ENCODE measurements around the gene SPATA46.

Gene SPATA46

DNA sequence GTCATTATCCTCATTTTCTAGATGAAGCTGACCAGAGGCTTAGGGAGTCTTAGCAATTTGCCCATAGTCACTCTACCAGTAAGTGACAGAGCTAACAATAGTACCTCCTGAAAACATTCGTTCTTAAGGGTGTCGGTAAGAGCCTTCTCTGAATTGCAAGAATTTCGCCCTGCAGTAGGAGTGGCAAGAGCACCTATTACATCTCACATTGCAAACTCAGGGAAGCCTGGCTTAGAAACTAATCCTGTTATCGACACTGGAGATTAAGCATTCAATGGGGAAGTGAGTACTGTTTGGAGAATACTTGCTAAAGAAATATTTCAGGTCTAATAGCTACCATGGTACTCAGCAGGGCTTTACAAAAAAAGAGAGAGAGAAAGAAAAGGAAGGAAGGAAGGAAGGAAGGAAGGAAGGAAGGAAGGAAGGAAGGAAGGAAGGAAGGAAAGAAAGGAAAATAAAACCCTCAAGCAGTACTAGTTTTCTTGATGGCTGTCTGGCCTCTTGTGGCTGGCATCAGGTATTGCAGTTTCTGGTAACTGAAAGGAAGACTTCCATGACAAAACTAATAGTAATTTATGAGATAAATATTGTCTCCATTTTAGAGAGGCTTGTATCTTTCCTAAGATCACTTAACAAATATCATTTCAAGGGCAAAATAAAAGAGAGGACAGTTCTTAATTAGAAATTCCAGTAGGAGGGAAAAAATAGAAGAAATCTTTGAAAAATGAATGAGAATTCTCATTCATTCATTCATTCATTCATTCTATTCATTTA is 15.3 kb upstream of the SPATA46 start:
- DNase-seq (ENCODE audit: low read depth, low spot score) = peak; percentile 61

DNA sequence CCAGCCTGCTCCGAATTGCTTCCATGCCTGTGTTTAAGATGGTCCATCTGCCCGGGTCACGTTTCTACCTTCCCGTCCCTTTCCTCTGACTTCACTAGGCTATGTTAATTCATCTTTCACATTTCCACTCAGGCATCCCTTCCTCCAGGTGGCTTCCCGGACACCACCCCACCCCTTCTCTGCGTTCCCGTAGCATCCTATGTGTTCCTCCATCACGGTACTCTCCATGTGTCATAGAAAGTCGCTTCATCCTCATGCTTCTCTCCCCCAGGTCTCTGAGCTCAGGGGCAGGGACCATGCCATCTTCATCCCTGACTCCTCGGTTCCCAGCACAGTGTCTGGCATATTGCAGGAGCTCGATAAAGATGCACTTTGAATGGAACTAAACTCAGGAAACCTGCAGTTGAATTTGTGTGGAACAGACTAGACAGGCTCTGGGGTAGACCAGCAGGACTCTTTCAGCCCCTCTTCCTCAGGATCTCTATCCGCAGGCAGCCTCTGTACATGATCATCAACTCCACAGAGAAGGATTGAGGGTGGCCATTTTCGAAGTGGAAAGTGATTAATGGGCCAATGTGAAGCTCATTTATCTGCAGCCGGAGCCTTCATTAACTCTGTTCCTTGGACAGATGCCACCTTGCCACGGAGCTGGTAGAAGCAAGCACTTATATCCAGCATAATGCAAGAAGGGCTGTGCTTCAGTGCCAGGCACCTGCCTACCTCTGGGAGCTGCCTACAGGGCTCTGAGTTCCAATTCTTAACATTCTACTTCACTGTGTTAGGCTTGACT is 13.9 kb upstream of the SPATA46 start:
- DNase-seq (ENCODE audit: low read depth, low spot score) = no peak

DNA sequence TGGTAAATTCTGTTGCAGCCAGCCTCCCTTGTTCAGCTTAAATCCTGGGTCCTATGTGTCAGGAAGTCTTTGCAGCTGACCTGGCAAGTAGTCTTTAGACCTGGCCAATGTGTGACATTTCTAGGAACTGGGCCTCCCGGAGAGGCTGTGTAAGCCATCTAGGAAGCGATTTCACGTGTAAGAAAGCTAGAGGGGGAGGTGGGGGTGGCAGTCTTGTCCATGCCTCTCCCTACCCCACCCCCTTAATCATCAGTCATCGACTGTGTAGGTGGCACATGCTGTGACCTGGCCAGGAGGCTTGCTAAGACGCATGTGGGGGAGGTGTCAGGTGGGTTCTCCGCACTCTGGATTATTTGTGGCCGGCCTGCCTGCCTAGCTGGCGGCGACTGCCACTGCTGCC is 13.3 kb upstream of the SPATA46 start:
- no peak for DNase-seq (ENCODE audit: low read depth, low spot score)

DNA sequence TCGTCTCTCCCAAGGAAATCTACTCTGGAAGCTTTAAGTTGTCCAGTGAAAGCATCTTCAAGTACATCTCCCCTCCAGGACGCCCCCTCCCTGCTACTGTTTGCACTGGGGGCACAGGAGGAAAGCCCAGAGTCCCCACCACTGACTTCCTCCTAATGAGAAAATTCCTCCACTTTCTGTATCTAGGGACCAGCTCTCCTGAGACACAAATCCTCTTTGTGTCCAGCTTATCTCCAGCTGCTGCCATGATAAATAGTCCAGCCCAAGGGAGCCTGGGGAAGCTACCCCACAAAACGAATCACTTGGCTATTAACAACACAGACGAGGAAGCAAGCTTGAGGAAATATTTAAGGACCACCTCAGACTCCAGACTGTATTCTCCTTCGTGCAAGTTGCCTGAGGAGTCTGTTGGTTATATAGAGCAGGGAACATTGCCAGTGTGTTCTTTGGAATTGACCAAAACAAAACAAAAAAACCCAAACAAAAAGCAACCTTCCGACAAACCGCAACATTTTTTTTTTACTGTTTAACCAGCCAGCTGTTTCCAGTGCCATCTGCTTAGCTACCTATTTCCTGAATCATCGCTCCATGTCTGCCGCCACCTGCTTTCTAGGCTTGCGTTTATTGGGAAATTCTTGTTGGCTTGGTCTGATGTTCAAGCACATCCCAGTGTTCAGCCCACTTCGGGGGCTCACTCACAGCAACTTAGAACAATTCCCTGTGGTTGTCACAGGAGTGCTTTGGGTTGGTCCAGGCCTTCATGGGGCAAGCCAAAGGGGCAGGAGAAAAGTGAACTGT is 12.6 kb upstream of the SPATA46 start:
- DNase-seq (ENCODE audit: low read depth, low spot score) = peak; percentile 62

DNA sequence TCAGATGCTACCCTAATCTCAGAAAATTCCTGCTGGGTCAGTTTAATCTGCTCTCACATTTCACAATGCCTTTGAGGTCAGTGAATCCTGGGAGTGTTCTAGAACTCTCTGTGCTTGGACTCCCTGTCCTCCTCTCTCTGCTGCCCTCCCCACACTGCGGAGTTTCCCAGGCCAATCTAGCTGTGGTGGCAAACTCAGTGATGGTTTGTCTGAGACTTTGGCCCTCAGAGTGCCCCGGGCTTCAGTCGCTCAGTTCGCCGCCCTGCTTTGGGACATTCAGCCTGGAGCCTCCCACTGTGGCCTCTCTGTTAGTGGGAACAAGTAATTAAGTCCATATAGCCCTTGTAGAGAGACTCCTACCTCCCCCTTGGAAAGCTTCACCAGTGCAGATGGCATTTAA is 12.0 kb upstream of the SPATA46 start:
- DNase-seq (ENCODE audit: low read depth, low spot score) = no peak

DNA sequence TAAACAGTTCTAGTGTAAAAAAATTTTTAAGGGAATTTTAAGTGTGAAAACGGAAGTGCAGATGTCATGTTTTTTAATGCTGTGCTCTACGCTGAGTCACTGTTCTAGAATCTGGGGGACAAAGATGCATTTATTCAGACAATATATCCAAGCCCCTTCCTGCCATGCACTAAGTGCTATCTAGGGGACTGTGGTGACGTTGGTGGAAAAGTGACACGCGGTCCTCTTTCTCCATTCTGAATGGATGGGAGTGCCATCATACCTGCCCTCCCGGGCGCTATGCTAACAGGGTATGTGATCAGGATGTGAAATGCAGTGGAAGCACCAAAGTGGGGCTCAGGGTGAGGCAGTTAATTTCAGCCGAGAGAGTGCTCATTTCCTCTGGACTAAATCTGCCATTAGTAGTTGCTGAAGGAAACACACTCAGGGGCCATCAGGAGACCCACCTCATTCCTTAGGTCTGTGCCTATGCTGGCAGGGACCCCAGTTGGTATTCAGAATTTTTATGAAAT is 11.5 kb upstream of the SPATA46 start:
- no peak for DNase-seq (ENCODE audit: low read depth, low spot score)

DNA sequence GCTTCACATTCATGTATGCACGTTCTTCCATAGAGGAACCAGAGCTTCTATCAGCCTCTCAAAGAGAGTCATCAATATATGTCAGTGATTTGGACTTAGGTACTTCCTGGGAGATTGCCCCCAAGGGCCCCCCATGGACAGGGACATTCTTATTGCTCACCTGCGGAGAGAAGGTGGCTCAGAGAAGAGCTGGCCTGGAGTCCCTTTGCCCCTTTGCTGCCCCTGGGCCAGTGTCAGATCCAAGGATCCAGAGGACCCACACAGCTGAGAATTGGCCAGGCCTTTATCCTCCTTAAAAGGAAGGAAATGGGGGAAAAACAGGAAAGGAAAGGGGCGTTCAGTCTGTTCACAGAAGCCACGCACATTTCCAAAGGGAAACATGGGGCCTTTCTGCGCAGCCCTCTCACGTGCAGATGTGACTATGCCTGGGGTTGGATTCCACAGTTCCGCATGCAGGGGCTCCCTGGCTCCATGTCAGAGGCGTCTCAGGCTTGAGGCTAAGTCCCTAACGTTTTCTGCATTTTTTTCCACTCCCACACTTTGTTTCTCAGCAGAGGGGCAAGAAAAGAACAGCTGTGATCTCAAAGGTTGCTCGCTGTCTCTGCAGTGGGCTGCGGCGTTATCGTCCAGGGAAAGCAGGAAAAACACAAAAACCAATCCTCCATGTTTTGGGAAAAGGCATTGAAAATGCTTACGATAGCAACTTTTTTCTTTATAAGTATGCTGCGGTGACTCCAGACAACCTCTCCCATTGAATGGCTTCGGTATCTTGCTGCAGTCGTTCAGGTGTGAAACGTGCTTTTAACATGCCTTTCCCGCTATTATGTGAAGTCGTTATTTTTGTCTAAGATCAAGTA is 10.8 kb upstream of the SPATA46 start:
- no peak for DNase-seq (ENCODE audit: low read depth, low spot score)

DNA sequence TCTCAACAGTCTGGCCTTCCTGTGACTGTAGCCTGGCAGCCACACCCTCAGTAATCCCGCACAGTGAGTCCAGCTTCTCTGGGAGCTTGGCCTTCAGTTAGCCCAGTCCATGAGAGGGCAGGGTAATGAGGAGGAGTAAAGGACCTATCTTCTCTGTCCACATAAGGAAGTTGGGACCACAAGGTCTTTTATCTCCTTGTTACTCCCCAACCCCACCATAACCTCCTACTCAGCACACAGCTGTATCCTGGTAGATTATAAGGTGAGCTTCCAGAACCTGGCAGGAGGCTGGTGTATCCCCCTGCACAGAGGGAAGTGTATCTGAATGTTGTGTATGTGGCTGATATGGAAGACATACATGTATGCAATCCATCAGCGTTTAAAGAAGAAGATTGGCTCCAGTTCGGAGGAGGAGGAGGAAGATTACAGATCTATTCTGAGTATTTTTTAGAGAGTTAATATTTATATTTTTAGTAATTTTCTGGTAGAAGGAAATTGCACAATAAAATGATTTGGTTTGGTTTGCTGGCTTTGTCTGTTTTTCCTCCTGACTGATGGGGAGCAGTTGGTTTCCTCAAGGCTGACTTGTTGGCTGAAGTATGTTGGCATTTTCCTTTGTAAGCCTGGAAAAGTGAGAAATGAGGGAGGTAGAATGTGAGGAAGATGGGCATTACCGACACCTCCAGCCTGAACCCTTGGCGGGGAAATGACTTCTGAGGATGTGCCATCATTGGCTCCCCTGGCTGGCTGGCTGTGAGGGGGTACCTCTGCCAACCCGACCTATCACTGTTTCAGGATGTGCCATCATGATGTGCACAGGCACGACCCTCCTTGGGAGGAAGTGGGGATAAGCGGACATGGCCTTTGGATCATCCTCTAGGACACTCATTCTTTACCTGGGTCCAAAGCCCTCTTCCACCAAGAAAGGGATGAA is 9.9 kb upstream of the SPATA46 start:
- DNase-seq (ENCODE audit: low read depth, low spot score) = no peak

DNA sequence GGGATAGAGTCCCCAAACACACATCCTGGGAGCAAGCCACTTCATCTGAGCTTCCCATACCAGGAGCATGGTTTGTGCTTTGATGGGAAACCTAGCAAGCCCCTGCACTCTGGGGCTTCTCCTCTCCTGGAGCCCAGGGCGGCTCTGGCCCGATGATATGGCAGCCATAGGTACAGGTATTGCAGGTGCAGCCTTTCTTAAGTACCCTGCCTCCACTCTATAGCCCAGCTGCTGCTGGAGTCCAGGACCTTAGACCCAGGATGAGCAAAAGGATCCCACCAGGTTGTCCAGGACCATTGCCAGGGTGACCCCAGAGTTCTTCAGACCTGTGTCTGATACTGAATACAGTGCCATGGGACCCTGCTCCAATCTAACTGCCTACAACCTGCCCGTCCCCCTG is 9.0 kb upstream of the SPATA46 start:
- DNase-seq (ENCODE audit: low read depth, low spot score) = no peak

DNA sequence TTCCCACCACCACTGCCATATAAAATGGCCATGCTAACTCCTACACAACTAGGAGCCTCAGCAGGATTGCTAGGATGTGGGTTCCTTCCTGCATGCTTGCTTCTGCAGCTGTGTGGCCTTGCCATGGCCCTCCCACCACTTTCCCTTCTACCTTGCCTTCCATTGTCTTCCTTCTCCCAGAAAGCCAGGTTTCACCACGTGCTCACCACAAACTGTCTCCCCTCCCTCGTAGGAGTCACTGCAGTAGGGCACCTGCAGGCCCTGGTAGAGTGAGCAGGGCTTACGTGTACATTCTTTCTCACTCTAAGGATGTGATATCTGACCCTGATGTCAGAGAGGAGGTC is 8.6 kb upstream of the SPATA46 start:
- DNase-seq (ENCODE audit: low read depth, low spot score) = no peak

DNA sequence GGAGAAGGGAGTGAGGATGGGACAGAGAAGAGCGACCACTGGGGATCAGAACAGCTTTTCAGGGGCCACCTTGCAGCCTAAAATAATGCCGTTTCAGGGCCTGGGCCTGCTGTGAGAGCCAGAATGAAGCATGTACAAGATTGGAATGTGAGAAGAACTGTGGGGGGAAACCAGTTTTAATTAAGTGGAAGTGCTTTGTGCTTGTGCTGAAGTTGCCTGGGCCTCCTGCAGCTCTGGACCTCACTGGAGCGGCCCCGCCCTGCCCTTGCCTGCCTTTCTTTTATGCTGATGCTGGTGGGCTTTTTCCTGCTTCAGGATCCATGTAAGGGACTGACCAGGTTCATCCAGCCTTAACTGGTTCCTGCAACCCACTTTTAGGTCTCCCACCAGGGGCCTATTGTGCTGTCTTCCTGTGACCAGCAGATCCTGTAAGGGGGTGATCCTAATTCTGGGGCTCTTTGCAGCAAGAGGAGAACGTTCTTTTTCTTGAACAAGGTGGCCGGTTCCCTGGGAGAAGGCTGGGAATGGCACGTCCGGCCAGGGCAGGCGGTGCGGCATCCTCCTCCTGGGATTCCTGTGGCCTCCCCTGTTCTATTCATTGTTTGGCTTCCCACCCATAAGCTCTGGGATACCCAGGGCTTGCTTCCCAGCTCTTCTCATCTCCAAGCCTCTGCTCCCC is 8.1 kb upstream of the SPATA46 start:
- DNase-seq (ENCODE audit: low read depth, low spot score) = peak; percentile 13

DNA sequence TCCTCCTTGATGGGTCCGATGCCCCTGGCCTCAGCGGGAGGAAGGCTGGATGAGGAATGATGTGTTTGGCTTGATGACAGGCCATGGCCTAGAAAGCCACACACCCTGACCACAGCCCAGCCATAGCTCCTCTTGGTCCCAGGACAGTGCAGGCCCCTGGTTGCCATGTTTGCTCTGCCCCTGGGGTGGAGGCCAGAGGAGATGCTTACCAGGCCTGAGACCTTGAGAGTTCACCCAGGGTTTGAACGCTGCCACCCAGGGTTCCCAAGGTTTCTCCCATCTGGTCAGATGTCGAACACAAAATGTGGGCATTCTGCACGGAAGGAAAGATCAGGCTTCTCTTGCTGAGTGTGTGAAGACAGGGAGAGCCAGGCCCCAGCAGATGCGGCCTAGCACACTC is 7.5 kb upstream of the SPATA46 start:
- DNase-seq (ENCODE audit: low read depth, low spot score) = no peak

DNA sequence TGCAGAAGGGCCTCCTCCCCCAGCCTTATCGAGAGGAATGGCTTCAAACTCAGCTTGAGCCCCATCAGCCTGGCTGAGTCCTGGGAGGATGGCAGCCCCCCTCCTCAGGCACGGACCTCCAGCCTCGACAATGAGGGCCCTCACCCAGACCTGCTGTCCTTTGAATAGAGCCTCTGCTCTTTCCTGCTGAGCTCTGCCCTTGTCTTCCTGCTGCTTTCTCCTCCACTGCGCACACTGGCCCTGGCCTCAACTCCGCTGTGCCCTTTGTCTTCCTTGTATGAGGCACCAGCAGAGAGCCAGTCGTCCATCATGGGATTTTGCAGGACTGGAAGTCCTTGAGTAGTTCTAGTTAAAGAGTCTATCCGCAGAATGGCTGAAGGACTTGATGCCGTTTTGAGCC is 6.9 kb upstream of the SPATA46 start:
- DNase-seq (ENCODE audit: low read depth, low spot score) = no peak

DNA sequence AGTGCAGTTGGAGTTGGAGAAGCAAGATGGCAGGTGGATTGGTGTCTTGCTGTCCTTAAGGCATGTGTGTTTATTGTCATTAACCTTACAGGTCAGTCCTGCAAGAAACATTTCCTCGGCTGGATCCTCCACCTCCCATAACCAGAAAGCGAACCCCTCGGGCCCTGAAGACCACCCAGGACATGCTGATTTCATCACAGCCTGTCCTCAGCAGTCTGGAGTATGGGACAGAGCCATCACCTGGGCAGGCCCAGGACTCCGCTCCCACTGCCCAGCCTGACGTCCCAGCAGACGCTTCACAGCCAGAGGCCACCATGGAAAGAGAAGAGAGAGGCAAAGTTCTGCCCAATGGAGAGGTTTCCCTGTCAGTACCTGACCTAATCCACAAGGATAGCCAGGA is 6.4 kb upstream of the SPATA46 start:
- no peak for DNase-seq (ENCODE audit: low read depth, low spot score)

DNA sequence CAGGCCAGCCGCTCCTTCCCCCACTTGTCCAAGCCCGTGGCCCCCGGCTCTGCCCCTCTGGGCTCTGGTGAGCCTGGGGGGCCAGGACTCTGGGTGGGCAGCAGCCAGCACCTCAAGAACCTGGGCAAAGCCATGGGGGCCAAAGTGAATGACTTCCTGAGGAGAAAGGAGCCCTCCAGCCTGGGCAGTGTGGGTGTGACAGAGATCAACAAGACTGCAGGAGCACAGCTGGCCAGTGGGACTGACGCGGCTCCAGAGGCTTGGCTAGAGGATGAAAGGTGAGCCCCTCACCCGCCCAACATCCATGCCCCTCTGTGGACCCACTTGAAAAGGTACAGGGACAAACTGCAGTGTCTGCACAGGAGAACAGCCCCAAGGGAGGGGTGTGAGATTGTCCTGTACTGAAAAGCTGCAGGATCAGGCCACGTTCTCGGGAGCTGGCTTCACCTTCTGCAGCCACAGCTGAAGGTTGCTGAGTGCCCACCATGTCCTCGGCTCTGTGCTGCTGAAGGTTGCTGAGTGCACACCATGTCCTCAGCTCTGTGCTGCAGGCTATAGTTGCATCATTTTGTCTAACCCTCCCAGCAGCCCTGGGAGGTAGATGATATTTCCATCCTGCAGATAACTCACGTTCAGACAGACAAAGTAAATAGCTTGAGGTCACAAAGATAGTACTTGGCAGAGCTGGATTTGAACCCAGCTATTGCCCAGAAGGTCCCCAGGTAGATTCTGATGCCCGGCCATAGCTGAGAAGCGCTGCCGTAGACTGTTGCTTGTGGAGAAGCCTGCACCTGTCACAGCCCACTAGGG is 5.5 kb upstream of the SPATA46 start:
- DNase-seq (ENCODE audit: low read depth, low spot score) = no peak

DNA sequence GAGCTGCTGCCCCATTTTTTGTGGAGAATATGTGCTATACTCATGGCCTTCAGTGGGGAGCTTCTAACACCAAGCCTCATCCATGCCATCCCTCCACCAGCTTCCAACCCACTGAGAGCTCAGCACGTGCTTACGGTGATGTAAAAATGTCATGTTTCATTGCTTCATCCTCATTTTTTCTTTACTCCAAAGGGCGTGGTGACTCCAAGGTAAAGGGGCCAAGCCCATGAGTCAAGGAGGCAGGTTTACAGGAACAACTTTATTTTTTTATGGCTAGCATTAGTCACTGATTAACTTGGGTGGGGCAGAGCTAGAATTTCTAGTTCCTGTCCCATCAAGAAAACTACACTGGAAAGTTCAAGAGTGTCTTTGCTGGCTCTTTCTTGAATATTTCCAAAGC is 4.7 kb upstream of the SPATA46 start, which contains the start of gene C1orf226:
Gene C1orf226 (plus strand): TSS at position 346 of the 400 bp plus-strand sequence. CDS start 174 bp downstream, outside the sequence.
- DNase-seq (ENCODE audit: low read depth, low spot score) = no peak

DNA sequence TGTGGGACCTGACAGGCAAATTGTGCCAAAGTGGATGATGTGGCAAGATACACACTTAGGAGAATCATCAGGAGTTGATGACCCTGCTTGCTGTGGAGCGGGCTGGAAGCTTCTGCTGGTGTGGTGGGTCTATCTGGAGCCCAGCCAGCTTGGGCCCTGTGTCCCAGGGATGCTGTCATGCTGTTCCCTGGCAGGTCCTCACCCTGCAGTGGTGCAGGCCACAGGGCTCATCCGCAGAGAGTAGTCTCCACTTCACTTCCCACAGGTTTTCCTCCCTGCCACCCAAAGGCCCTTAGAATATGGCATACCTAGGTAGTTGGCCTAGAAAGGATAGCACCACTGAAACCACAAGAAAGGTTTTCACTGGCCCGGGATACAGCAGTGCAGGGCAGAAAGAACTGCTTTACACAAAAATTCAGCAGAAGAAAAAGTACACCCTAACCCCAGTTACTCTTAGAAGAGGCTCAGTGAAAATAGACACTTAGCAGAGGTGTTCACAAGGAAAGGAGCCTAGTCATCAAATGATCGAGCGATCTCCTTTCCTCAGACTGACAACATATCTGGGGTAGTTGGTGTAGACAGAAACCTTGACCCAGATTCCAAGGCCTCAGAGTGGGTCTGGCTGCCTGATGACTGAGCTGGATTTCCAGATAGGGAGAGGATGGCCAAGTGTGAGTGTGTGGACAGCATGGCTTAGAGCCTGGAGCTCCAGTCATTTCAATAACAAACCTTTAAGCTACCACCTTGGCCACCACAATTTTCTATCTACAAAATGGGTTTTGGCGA is 3.6 kb upstream of the SPATA46 start:
- no peak for DNase-seq (ENCODE audit: low read depth, low spot score)

DNA sequence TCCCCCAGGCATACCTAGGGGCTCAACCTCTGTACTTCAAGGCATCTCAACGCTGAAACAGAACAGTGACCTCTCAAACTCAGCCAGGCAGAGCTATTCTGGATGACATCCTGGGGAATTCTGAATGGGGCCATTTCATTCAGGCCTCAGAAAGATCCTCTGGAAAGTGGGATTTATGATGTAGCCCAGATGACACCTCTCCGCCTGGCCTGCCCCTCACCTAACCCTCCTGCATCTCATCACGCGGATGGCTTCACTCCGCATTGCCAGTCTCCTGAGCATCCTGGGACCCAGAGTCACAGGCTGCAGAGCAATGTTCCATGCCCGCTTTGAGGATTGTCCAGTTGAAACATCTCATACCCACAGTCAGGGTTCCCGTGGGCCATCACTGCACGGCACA is 1.2 kb downstream of the SPATA46 start:
- DNase-seq (ENCODE audit: low read depth, low spot score) = no peak

Data from astrocyte of the hippocampus (primary cell).